Subcutaneous adipose tissue (tissue), 4 donors: ENCODE results near the gene ZNF358. TPM values are rescaled to one million over a fixed set of nuclear protein-coding genes. Genes with fewer than 3 reads are reported as not detected.

ENCODE experiments used
- total RNA-seq, 4 donors: library from RNA; depleted of rRNA; stranded (reverse); fragments of >200 nt; gene quantifications; one replicate each; pipeline ENCODE4 v1.1.0, GENCODE V29; 2016
- TF ChIP-seq, protein P1 (sequence below): fragments of 450-650 bp; IDR thresholded peaks from one replicate; pipeline ENCODE4 v1.5.1; 2016; ENCODE audit warnings: low read depth, mild to moderate bottlenecking, control low read depth, antibody characterized with exemption, moderate library complexity

The ZNF358 gene
- total RNA-seq, 4 donors from 2014 or later: 39.8 to 88.7 (median 46.7) TPM

- TF ChIP-seq, protein P1, sequence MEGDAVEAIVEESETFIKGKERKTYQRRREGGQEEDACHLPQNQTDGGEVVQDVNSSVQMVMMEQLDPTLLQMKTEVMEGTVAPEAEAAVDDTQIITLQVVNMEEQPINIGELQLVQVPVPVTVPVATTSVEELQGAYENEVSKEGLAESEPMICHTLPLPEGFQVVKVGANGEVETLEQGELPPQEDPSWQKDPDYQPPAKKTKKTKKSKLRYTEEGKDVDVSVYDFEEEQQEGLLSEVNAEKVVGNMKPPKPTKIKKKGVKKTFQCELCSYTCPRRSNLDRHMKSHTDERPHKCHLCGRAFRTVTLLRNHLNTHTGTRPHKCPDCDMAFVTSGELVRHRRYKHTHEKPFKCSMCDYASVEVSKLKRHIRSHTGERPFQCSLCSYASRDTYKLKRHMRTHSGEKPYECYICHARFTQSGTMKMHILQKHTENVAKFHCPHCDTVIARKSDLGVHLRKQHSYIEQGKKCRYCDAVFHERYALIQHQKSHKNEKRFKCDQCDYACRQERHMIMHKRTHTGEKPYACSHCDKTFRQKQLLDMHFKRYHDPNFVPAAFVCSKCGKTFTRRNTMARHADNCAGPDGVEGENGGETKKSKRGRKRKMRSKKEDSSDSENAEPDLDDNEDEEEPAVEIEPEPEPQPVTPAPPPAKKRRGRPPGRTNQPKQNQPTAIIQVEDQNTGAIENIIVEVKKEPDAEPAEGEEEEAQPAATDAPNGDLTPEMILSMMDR: no peak
Measured at GRCh38 chr19:7492558-7492957, 23.3 kb upstream of the ZNF358 start.

DNA sequence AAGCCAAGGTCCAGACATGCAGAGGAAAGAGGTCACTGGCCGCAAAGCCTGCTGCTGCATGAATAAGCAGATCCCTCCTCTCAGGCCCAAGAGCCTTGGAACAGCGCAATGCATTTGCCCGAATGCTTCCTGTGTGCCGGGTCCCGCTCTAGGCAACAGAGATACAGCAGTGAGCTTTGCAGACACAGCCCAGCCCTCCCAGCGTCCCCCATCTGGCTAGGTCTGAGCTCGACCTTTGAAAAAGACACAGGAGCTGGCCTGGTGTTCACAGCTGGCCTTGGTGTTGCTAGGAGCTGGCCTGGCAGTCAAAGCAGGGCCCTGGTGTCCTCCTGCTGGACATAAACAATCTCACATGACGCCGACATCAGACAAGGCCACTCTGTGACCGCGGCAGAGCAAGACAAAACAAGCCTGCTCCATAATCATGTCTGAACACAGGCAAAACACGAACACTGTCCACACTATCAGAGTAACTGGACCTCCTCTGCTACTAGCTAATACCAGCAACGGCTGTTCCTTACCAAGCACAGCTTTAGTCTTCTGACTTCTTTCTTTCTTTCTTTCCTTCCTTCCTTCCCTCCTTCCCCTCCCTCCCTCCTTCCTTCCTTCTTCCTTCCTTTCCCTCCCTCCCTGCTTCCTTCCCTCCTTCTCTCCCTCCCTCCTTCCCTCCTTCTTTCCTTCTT is 21.3 kb upstream of the ZNF358 start:
- TF ChIP-seq, protein P1: no peak

GRCh38 chr19:7497292-7497691 is 18.6 kb upstream of the ZNF358 start:
- TF ChIP-seq, protein P1: no peak

DNA sequence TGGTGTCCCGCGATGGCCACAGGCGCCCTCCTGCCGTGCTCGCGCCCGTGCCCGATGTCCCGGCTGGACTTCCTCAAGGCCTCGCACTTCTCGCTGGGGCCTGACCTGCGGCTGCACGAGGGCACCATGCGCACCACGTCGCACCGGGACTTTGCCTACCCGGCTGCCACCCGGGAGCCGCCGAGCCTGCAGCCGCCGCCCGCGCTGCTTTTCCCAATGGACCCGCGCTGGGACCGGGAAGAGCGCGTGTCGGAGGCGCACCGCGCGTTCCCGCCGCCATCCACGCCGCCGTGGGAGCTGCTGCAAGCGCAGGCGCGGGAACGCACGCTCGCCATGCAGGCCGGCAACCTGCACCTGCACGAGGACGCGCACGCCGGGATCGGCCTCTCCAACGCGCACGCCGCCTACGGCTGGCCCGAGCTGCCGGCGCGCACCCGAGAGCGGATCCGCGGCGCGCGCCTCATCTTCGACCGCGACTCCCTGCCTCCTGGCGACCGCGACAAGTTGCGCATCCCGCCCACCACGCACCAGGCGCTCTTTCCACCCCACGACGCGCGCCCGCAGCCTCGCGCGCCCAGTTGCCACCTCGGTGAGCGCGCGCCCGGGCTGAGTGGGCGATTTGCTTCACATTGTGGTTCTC is 15.0 kb upstream of the ZNF358 start:
- TF ChIP-seq, protein P1: no peak

GRCh38 chr19:7502552-7502951 is 13.4 kb upstream of the ZNF358 start:
- TF ChIP-seq, protein P1: no peak

DNA sequence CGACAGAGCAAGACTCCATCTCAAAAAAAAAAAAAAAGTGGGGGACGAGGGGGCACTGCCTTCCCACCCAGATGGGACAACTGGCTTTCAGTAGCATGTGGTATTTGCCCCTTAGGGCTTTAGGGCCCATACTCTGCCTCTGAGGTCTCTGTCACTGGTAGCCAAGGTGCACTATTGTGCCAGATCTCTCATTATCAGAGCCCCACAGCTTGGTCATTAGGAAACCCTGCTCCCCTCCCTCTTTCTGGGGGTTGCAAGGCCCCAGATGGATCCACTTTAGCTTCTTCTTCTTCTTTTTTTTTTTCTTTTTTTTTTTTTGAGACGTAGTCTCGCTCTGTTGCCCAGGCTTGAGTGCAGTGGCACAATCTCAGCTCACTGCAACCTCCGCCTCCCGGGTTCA is 11.2 kb upstream of the ZNF358 start:
- TF ChIP-seq, protein P1: no peak

GRCh38 chr19:7505288-7505681 is 10.6 kb upstream of the ZNF358 start:
- TF ChIP-seq, protein P1: no peak
